H9 (cell line): ENCODE measurements around the gene L1TD1. TPM values are rescaled to one million over a fixed set of nuclear protein-coding genes. Genes with fewer than 3 reads are reported as not detected.
A peak's percentile ranks its signal among the peaks of the same experiment; 100 is the strongest.

Experiments used
- DNase-seq: peaks from one replicate; pipeline ENCODE4 v3.0.0-alpha.2; 2017
- H2AFZ ChIP-seq: one replicate; pipeline ENCODE4 v1.6.1; 2013; ENCODE audit warnings: mild to moderate bottlenecking, low read length, control low read depth, moderate library complexity
- H2AK5ac ChIP-seq: 2 replicates; pipeline ENCODE4 v1.6.1; 2013; ENCODE audit warnings: low read length, control low read depth, mixed read lengths; ENCODE audit not compliant: insufficient read length
- H2BK120ac ChIP-seq: one replicate; pipeline ENCODE4 v1.6.1; 2013; ENCODE audit warnings: low read depth, mild to moderate bottlenecking, low read length, control low read depth, inconsistent platforms; ENCODE audit not compliant: poor library complexity, severe bottlenecking
- H2BK12ac ChIP-seq: 2 replicates; pipeline ENCODE4 v1.6.1; 2013; ENCODE audit warnings: low read length, control low read depth, mixed read lengths, low read depth; ENCODE audit not compliant: insufficient read length
- H2BK15ac ChIP-seq: 2 replicates; pipeline ENCODE4 v1.6.1; 2013; ENCODE audit warnings: low read depth, low read length, control low read depth
- H2BK20ac ChIP-seq: one replicate; pipeline ENCODE4 v1.6.1; 2013; ENCODE audit warnings: low read depth, mild to moderate bottlenecking, low read length, control low read depth, inconsistent platforms; ENCODE audit not compliant: poor library complexity, severe bottlenecking
- H2BK5ac ChIP-seq: 2 replicates; pipeline ENCODE4 v1.6.1; 2013; ENCODE audit warnings: low read length, control low read depth, mixed read lengths; ENCODE audit not compliant: insufficient read length
- H3K14ac ChIP-seq: 2 replicates; pipeline ENCODE4 v1.6.1; 2013; ENCODE audit warnings: low read length, control low read depth; ENCODE audit not compliant: insufficient read depth
- H3K18ac ChIP-seq: 2 replicates; pipeline ENCODE4 v1.6.1; 2013; ENCODE audit warnings: low read depth, mild to moderate bottlenecking, mixed read lengths, low read length, control low read depth; ENCODE audit not compliant: insufficient read length
- H3K23ac ChIP-seq: 2 replicates; pipeline ENCODE4 v1.6.1; 2013; ENCODE audit warnings: low read length, control low read depth, mixed read lengths, low read depth; ENCODE audit not compliant: insufficient read length
- H3K23me2 ChIP-seq: 2 replicates; pipeline ENCODE4 v1.6.1; 2013; ENCODE audit warnings: low read depth, mild to moderate bottlenecking, mixed read lengths, low read length, control low read depth; ENCODE audit not compliant: insufficient read length, poor library complexity, severe bottlenecking
- H3K27ac ChIP-seq: 2 replicates; pipeline ENCODE4 v1.5.1; 2013; ENCODE audit warnings: low read length, control low read depth, mixed read lengths, low read depth; ENCODE audit not compliant: insufficient read length
- H3K27me3 ChIP-seq: 2 replicates; pipeline ENCODE4 v1.6.1; 2013; ENCODE audit warnings: low read length, control low read depth, inconsistent platforms; ENCODE audit not compliant: insufficient read depth
- H3K4ac ChIP-seq: 2 replicates; pipeline ENCODE4 v1.6.1; 2013; ENCODE audit warnings: low read depth, mild to moderate bottlenecking, control low read depth, inconsistent platforms, low read length, moderate library complexity
- H3K4me1 ChIP-seq: 2 replicates; pipeline ENCODE4 v1.6.1; 2013; ENCODE audit warnings: low read length, control low read depth, inconsistent platforms; ENCODE audit not compliant: insufficient read depth
- H3K4me2 ChIP-seq: 2 replicates; pipeline ENCODE4 v1.6.1; 2013; ENCODE audit warnings: low read length, control low read depth, mixed read lengths; ENCODE audit not compliant: insufficient read length, insufficient read depth
- H3K56ac ChIP-seq: 2 replicates; pipeline ENCODE4 v1.6.1; 2013; ENCODE audit warnings: low read depth, mild to moderate bottlenecking, mixed read lengths, low read length, control low read depth; ENCODE audit not compliant: insufficient read length
- H3K79me1 ChIP-seq: 2 replicates; pipeline ENCODE4 v1.6.1; 2013; ENCODE audit warnings: low read depth, mild to moderate bottlenecking, moderate library complexity, low read length, control low read depth, inconsistent platforms; ENCODE audit not compliant: insufficient read depth, poor library complexity, severe bottlenecking
- H3K79me2 ChIP-seq: 2 replicates; pipeline ENCODE4 v1.6.1; 2013; ENCODE audit warnings: low read length, control low read depth, inconsistent platforms; ENCODE audit not compliant: insufficient read depth
- H3K9ac ChIP-seq: 2 replicates; pipeline ENCODE4 v1.6.1; 2013; ENCODE audit warnings: low read length, control low read depth, mixed read lengths; ENCODE audit not compliant: insufficient read length; ENCODE audit errors: extremely low read depth
- H3K9me3 ChIP-seq: one replicate; pipeline ENCODE4 v1.6.1; 2013; ENCODE audit warnings: low read depth, low read length, inconsistent platforms; ENCODE audit not compliant: control insufficient read depth
- H3T11ph ChIP-seq: one replicate; pipeline ENCODE4 v1.6.1; 2013; ENCODE audit warnings: mild to moderate bottlenecking, low read length, control low read depth, inconsistent platforms
- H4K20me1 ChIP-seq: one replicate; pipeline ENCODE4 v1.6.1; 2013; ENCODE audit not compliant: control insufficient read depth, insufficient read length, insufficient read depth
- H4K5ac ChIP-seq: 2 replicates; pipeline ENCODE4 v1.6.1; 2013; ENCODE audit warnings: low read depth, mild to moderate bottlenecking, mixed read lengths, low read length, control low read depth; ENCODE audit not compliant: insufficient read length
- H4K8ac ChIP-seq: replicated peaks from 2 replicates; pipeline ENCODE4 v1.6.1; 2013; ENCODE audit warnings: low read length, control low read depth, mixed read lengths, low read depth; ENCODE audit not compliant: insufficient read length
- H4K91ac ChIP-seq: 2 replicates; pipeline ENCODE4 v1.6.1; 2013; ENCODE audit warnings: low read depth, mild to moderate bottlenecking, moderate library complexity, mixed read lengths, low read length, control low read depth; ENCODE audit not compliant: insufficient read length
- H3K27ac Mint-ChIP-seq, 3 experiments: 2 replicates in 2 of 3; 3 replicates in 1 of 3; pipeline ENCODE4 v1.8.0; 2020 to 2021; ENCODE audit warnings: mixed read lengths in 3 of 3, mild to moderate bottlenecking in 1 of 3, moderate library complexity in 1 of 3
- H3K27me3 Mint-ChIP-seq: 2 replicates; pipeline ENCODE4 v1.8.0; 2021; ENCODE audit warnings: low read depth, mild to moderate bottlenecking, moderate library complexity, mixed read lengths
- H3K36me3 Mint-ChIP-seq, 3 experiments: 2 replicates in 2 of 3; 3 replicates in 1 of 3; pipeline ENCODE4 v1.8.0; 2020 to 2021; ENCODE audit warnings: low read depth in 3 of 3, mixed read lengths in 3 of 3; ENCODE audit not compliant: insufficient read depth in 1 of 3
- H3K4me1 Mint-ChIP-seq, 2 experiments: 2 replicates each; pipeline ENCODE4 v1.8.0; 2020; ENCODE audit warnings: mixed read lengths in 2 of 2
- H3K4me3 Mint-ChIP-seq, 2 experiments: 2 replicates in 1 of 2; 3 replicates in 1 of 2; pipeline ENCODE4 v1.8.0; 2020 to 2021; ENCODE audit warnings: mild to moderate bottlenecking in 2 of 2, mixed read lengths in 2 of 2, moderate library complexity in 1 of 2
- H3K9me3 Mint-ChIP-seq, 2 experiments: 2 replicates in 1 of 2; 3 replicates in 1 of 2; pipeline ENCODE4 v1.8.0; 2020; ENCODE audit warnings: mild to moderate bottlenecking in 2 of 2, mixed read lengths in 2 of 2, moderate library complexity in 1 of 2
- CTCF ChIP-seq: fragments of 200-600 bp; sonication (generic); conservative IDR thresholded peaks from 3 replicates; pipeline ENCODE4 v1.8.0; 2021; ENCODE audit warnings: antibody characterized with exemption, mild to moderate bottlenecking
- WGBS: extraction: QIAGEN DNeasy Blood & Tissue Kit; methylation state at CpG from one replicate; pipeline ENCODE4 v1.1.7; 2013; ENCODE audit warnings: missing lambda C conversion rate, low lambda C conversion rate, mixed read lengths; ENCODE audit not compliant: insufficient read length; ENCODE audit errors: extremely low coverage; 5-methylcytosine and 5-hydroxymethylcytosine counted together
- total RNA-seq: library from RNA; stranded (reverse); gene quantifications from 2 replicates; pipeline ENCODE4 v1.2.1, GENCODE V29; 2021

L1TD1 gene
- total RNA-seq, 1 experiment from 2014 or later, result 422 TPM

GRCh38 chr1:62198069-62198780 is 3.6 kb downstream of the L1TD1 start:
- H3K9ac ChIP-seq, result peak overlapping the region; percentile 53
- no peak overlapping the region for H3K14ac ChIP-seq
- no peaks in the 10 kb centered on the region for H3K9me3 ChIP-seq
- Mint-ChIP-seq H3K27ac (peak overlapping the region; percentile 95 to 100 (median 98)), H3K4me3 (peak overlapping the region; percentile 68 to 90), H3K9me3 (peaks cover 4 to 7% of the 10 kb centered on the region in 2 experiments; a peak in 3 of 5 replicates), H3K4me1 (peaks cover 36 to 68% of the 10 kb centered on the region in 2 experiments), H3K36me3 (peaks cover 53 to 76% (median 74%) of the 10 kb centered on the region in 3 experiments), H3K27me3 (peaks cover 2% of the 10 kb centered on the region; the same call in 1 of the 2 replicates)
- H3K79me1 ChIP-seq, result peaks cover 3% of the 10 kb centered on the region
- H3K23me2 ChIP-seq, result peaks cover 21% of the 10 kb centered on the region
- H2AFZ ChIP-seq, result no peak overlapping the region
- H3K4me2 ChIP-seq, result peak overlapping the region; percentile 97
- no peak overlapping the region for H3T11ph ChIP-seq
- H3K79me2 ChIP-seq, result peaks cover 59% of the 10 kb centered on the region; the same call in 1 of the 2 replicates
- H2AK5ac ChIP-seq, result no peak overlapping the region
- no peak overlapping the region for H2BK15ac ChIP-seq
- peak; percentile 84 for DNase-seq
- H3K27ac ChIP-seq, result peak overlapping the region; percentile 97
- no peaks in the 10 kb centered on the region; the same call in 1 of the 2 replicates for H3K4me1 ChIP-seq
- H3K27me3 ChIP-seq, result no peaks in the 10 kb centered on the region
- H3K4ac ChIP-seq, result no peak overlapping the region
- H4K8ac ChIP-seq, result no peak overlapping the region
- H4K20me1 ChIP-seq, result no peaks in the 10 kb centered on the region
- no peak overlapping the region for H2BK120ac ChIP-seq
- H4K5ac ChIP-seq, result no peak overlapping the region
- WGBS, result no CpG with 5 or more reads among the region's 14 CpGs
- no peak overlapping the region for H2BK12ac ChIP-seq
- H3K18ac ChIP-seq, result no peak overlapping the region
- H2BK20ac ChIP-seq, result no peak overlapping the region
- no peak overlapping the region for H4K91ac ChIP-seq
- H3K56ac ChIP-seq, result no peak overlapping the region
- peak overlapping the region; percentile 36 for H3K23ac ChIP-seq
- peak overlapping the region; percentile 58 for H2BK5ac ChIP-seq
- TF ChIP-seq CTCF, result no peak
